SK-N-MC (cell line): ENCODE measurements around the gene CSGALNACT2.

Experiments used
- EZH2 ChIP-seq: fragments of 200-600 bp; sonication (generic); IDR thresholded peaks from one replicate; pipeline ENCODE4 v1.6.1; 2017; ENCODE audit warnings: antibody characterized with exemption
- POLR2AphosphoS5 ChIP-seq: IDR thresholded peaks from 2 replicates; pipeline ENCODE4 v1.6.1; 2012; ENCODE audit warnings: mild to moderate bottlenecking, low read depth, low read length, borderline replicate concordance

- TF ChIP-seq EZH2 (no peak), POLR2AphosphoS5 (no peak)
Measured at GRCh38 chr10:43121444-43121843, 16.8 kb upstream of the CSGALNACT2 start.
